Psoas muscle (tissue), 8 donors: ENCODE measurements around the gene PSKH1. TPM values are rescaled to one million over a fixed set of nuclear protein-coding genes. Genes with fewer than 3 reads are reported as not detected.

Experiments used
- ATAC-seq, 4 donors: fragments of 200-7000 bp; cut with Tn5 transposase; one replicate each; pipeline ENCODE4 v1.9.1; 2020; ENCODE audit warnings: moderate library complexity in 3 of 4, mild to moderate bottlenecking in 2 of 4
- DNase-seq, 2 donors: peaks; one replicate each; pipeline ENCODE4 v3.0.0-alpha.2; 2020
- H3K27ac ChIP-seq: fragments of 200-600 bp; one replicate; pipeline ENCODE4 v1.8.0; 2022
- H3K27me3 ChIP-seq, 3 donors: fragments of 200-600 bp in 1 of 3; one replicate each; pipeline versions ENCODE4 v1.6.1 to v1.8.0; 2013 to 2022; ENCODE audit warnings: low read length in 2 of 3, mild to moderate bottlenecking in 2 of 3, moderate library complexity in 1 of 3; ENCODE audit not compliant: insufficient read depth in 3 of 3
- H3K36me3 ChIP-seq, 2 donors: fragments of 200-600 bp in 1 of 2; one replicate each; pipeline versions ENCODE4 v1.6.1 to v1.8.0; 2013 to 2022; ENCODE audit warnings: low read depth in 1 of 2, mild to moderate bottlenecking in 1 of 2, moderate library complexity in 1 of 2; ENCODE audit not compliant: insufficient read depth in 1 of 2
- H3K4me1 ChIP-seq: fragments of 200-600 bp; one replicate; pipeline ENCODE4 v1.8.0; 2022
- H3K4me3 ChIP-seq: fragments of 200-600 bp; one replicate; pipeline ENCODE4 v1.8.0; 2022; ENCODE audit warnings: mild to moderate bottlenecking
- H3K9me3 ChIP-seq: fragments of 200-600 bp; one replicate; pipeline ENCODE4 v1.8.0; 2022
- CTCF ChIP-seq: fragments of 200-600 bp; IDR thresholded peaks from one replicate; pipeline ENCODE4 v1.8.0; 2022; ENCODE audit warnings: antibody characterized with exemption
- whole genome bisulfite sequencing, 3 donors: extraction: QIAGEN DNeasy Blood & Tissue Kit; methylation state at CpG; one replicate each; pipeline versions ENCODE4 v1.1.6 to v1.1.7; 2013; 5-methylcytosine and 5-hydroxymethylcytosine counted together
- intact Hi-C, 2 donors: fragments of 100-400 bp; cut with DNase I; formaldehyde crosslinking; loops; one replicate each; pipeline versions ENCODE4 v1.11.0 to v1.14.2; 2022
- polyA plus RNA-seq, 3 donors: library from polyadenylated mRNA; stranded (reverse); fragments of 200-250 nt; gene quantifications; one replicate each; pipeline ENCODE4 v1.2.3, GENCODE V29; 2013
- total RNA-seq, 4 donors: library from RNA; stranded (reverse); fragmentation: NEBNext Ultra II Directional in 2 of 4; extraction: Animal tissue kit (Norgen Biotek cat#: 25700) in 2 of 4; gene quantifications; one replicate each; pipeline versions ENCODE4 v1.2.1 to v1.2.4, GENCODE V29; 2021 to 2023
- donor health status: healthy with polysubstance abuse.
- donor health status: DM: no; HTN: no; CAD: no; lungs with moderate emphysema.
- donor health status: Bipolar disorder and iron deficiency.
- donor health status: healthy.
- donor health status: DM: yes; HTN: yes; CAD: no.
- donor health status: DM: no; HTN: no; CAD: no.
- donor health status: DM: no; HTN: no; CAD: no.
- donor health status: DM: yes; HTN: yes; CAD: no.

The PSKH1 gene
- total and polyA plus RNA-seq, 7 donors, result 9.6 to 18.8 (median 15.6) TPM

GRCh38 chr16:67888331-67888730 lies 4.7 kb upstream of the PSKH1 start:
- no peak for TF ChIP-seq CTCF
- ATAC-seq (no peak), DNase-seq (no peak)
- Histone ChIP-seq H3K27ac (no peak overlapping the region), H3K4me1 (peaks cover 32% of the 10 kb centered on the region), H3K4me3 (no peak overlapping the region), H3K27me3 (no peaks in the 10 kb centered on the region), H3K36me3 (peaks cover 0 to 31% of the 10 kb centered on the region in 2 donors), H3K9me3 (no peaks in the 10 kb centered on the region)
- WGBS, 3 donors, result 47 to 72% (median 51%) methylated on average over 3 of the region's 3 CpGs
- intact Hi-C loops, result loop anchor here in 1 of 2 donors (10.0 kb wide), 1 partner anchor 346 kb away; the partner anchor contains the start of gene ESRP2

GRCh38 chr16:67892375-67892774 lies 679 bp upstream of the PSKH1 start:
- DNase-seq, result no peak
- ATAC-seq, result no peak
- Histone ChIP-seq H3K4me1 (peaks cover 44% of the 10 kb centered on the region), H3K36me3 (no peaks in the 10 kb centered on the region), H3K9me3 (no peaks in the 10 kb centered on the region), H3K4me3 (peak overlapping the region; percentile 99), H3K27me3 (peaks cover 0 to 1% (median 0%) of the 10 kb centered on the region in 3 donors), H3K27ac (peak overlapping the region; percentile 97)
- WGBS, 3 donors, result 47 to 63% (median 52%) methylated on average over 5 of the region's 5 CpGs
- TF ChIP-seq CTCF, result no peak
- intact Hi-C loops, result no loop called here

GRCh38 chr16:67893743-67894399 lies 817 bp downstream of the PSKH1 start:
- peaks cover 53% of the 10 kb centered on the region for H3K4me1 ChIP-seq
- no peak for TF ChIP-seq CTCF
- peak overlapping the region; percentile 97 for H3K27ac ChIP-seq
- peak overlapping the region; percentile 99 for H3K4me3 ChIP-seq
- no peak for DNase-seq
- H3K9me3 ChIP-seq, result no peaks in the 10 kb centered on the region
- no peaks in the 10 kb centered on the region for H3K36me3 ChIP-seq
- WGBS, 3 donors, result 14 to 17% (median 15%) methylated on average over 14 of the region's 14 CpGs
- peaks cover 0 to 1% (median 0%) of the 10 kb centered on the region in 3 donors for H3K27me3 ChIP-seq
- intact Hi-C loops, result no loop called here
- ATAC-seq, result peak in 1 of 4 donors; percentile 4

GRCh38 chr16:67897231-67897630 lies 4.2 kb downstream of the PSKH1 start:
- no peak for TF ChIP-seq CTCF
- DNase-seq, result no peak
- WGBS, 3 donors, result 57 to 63% (median 58%) methylated on average over 3 of the region's 3 CpGs
- H3K27ac ChIP-seq, result peak overlapping the region; percentile 62
- no peaks in the 10 kb centered on the region for H3K9me3 ChIP-seq
- H3K27me3 ChIP-seq, result peaks cover 0 to 1% (median 0%) of the 10 kb centered on the region in 3 donors
- no peak overlapping the region for H3K4me3 ChIP-seq
- H3K36me3 ChIP-seq, result no peaks in the 10 kb centered on the region
- no peak for ATAC-seq
- intact Hi-C loops, result no loop called here
- H3K4me1 ChIP-seq, result peaks cover 64% of the 10 kb centered on the region

GRCh38 chr16:67901734-67902133 lies 8.7 kb downstream of the PSKH1 start:
- DNase-seq (no peak), ATAC-seq (no peak)
- no peaks in the 10 kb centered on the region for H3K27me3 ChIP-seq
- no peak for TF ChIP-seq CTCF
- intact Hi-C loops, result no loop called here
- H3K36me3 ChIP-seq, result peaks cover 0 to 8% of the 10 kb centered on the region in 2 donors
- no peak overlapping the region for H3K4me3 ChIP-seq
- no peak overlapping the region for H3K27ac ChIP-seq
- H3K4me1 ChIP-seq, result peaks cover 29% of the 10 kb centered on the region
- no peaks in the 10 kb centered on the region for H3K9me3 ChIP-seq
- WGBS, 3 donors, result 95 to 98% (median 97%) methylated on average over 5 of the region's 5 CpGs
